GM19240 (cell line): ENCODE results near the gene CD82.

Experiments
- DNase-seq: peaks from one replicate; pipeline ENCODE4 v3.0.0; 2011; ENCODE audit warnings: low spot score; ENCODE audit not compliant: insufficient read length

CD82 gene

GRCh38 chr11:44615913-44616791, 50.7 kb downstream of the CD82 start:
- no peak for DNase-seq

- DNase-seq: no peak
Measured at GRCh38 chr11:44617671-44618461, 52.4 kb downstream of the CD82 start.

- DNase-seq: no peak
Measured at GRCh38 chr11:44618561-44619425, 53.3 kb downstream of the CD82 start.

- DNase-seq: no peak
Measured at GRCh38 chr11:44620328-44620725, 54.9 kb downstream of the CD82 start.

GRCh38 chr11:44621140-44621681, 55.7 kb downstream of the CD82 start:
- DNase-seq: peak; percentile 42

GRCh38 chr11:44621784-44622183, 56.3 kb downstream of the CD82 start:
- no peak for DNase-seq

- no peak for DNase-seq
Measured at GRCh38 chr11:44622190-44622650, 56.8 kb downstream of the CD82 start.

GRCh38 chr11:44622721-44623258, 57.3 kb downstream of the CD82 start:
- DNase-seq: no peak

- no peak for DNase-seq
Measured at GRCh38 chr11:44623341-44623730, 57.9 kb downstream of the CD82 start.

GRCh38 chr11:44623731-44624491, 58.4 kb downstream of the CD82 start:
- DNase-seq: no peak

GRCh38 chr11:44624761-44625221, 59.3 kb downstream of the CD82 start:
- no peak for DNase-seq

- no peak for DNase-seq
Measured at GRCh38 chr11:44625759-44626523, 60.5 kb downstream of the CD82 start.

GRCh38 chr11:44626645-44627044, 61.2 kb downstream of the CD82 start:
- no peak for DNase-seq

- DNase-seq: no peak
Measured at GRCh38 chr11:44627165-44627789, 61.8 kb downstream of the CD82 start.

GRCh38 chr11:44627911-44628729, 62.7 kb downstream of the CD82 start:
- no peak for DNase-seq

GRCh38 chr11:44628730-44629700, 63.6 kb downstream of the CD82 start:
- DNase-seq: no peak
